ENCODE measurements around the gene OTOG.

DNA sequence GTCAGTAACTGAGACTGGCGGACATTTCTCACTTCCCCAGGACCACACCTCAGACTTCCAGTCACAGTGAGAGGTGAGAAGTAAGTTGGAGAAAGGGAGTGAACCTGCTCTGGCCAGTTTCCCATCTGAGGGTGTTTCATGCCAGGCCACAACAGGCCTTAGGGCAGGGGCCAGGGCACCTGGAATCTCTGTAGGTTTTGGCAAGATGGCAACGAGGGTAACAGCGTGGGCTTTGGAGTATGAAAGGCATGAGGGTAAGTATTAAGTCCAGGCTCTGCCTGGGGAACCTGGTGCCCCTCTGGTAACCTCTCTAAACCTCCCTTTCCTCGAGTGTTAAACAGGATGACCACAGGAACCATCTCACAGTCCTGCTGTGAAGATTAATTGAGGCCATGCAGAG, 41.9 kb upstream of the OTOG start:
- TF ChIP-seq, protein P1, sequence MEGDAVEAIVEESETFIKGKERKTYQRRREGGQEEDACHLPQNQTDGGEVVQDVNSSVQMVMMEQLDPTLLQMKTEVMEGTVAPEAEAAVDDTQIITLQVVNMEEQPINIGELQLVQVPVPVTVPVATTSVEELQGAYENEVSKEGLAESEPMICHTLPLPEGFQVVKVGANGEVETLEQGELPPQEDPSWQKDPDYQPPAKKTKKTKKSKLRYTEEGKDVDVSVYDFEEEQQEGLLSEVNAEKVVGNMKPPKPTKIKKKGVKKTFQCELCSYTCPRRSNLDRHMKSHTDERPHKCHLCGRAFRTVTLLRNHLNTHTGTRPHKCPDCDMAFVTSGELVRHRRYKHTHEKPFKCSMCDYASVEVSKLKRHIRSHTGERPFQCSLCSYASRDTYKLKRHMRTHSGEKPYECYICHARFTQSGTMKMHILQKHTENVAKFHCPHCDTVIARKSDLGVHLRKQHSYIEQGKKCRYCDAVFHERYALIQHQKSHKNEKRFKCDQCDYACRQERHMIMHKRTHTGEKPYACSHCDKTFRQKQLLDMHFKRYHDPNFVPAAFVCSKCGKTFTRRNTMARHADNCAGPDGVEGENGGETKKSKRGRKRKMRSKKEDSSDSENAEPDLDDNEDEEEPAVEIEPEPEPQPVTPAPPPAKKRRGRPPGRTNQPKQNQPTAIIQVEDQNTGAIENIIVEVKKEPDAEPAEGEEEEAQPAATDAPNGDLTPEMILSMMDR (IDR thresholded peaks at IDR 0.05) = no peak
- no peak for TF ChIP-seq EZH2 (IDR thresholded peaks at IDR 0.05)

All from neural progenitor cell (in vitro differentiated cells).